Endothelial cell of umbilical vein (primary cell): ENCODE results near the gene SLC2A14. TPM values are rescaled to one million over a fixed set of nuclear protein-coding genes. Genes with fewer than 3 reads are reported as not detected.
"Not testable (repeated sequence)": the region's sequence is repeated elsewhere in the genome, so short reads cannot be mapped to it uniquely, and the experiment has no call there.

ENCODE experiments used
- BruUV-seq: library from RNA; stranded (reverse); fragments of 400-500 nt; replicated peaks from 2 replicates; lab custom pipeline; 2021; lab: Mats Ljungman, UMichigan
- CTCF ChIA-PET: fragments of 300-600, 350-600 bp; sonication (Branson Sonifier 250); formaldehyde crosslinking; loops from one replicate; lab custom pipeline; 2021; ENCODE audit warnings: antibody characterized with exemption, inconsistent platforms; lab: Charles Lee
- POLR2A ChIA-PET: fragments of 300-600, 350-600 bp; sonication (Branson Sonifier 250); formaldehyde crosslinking; loops from one replicate; lab custom pipeline; 2021; ENCODE audit warnings: antibody characterized with exemption, inconsistent platforms; lab: Charles Lee
- DNase-seq: peaks from one replicate; pipeline ENCODE4 v3.0.0-alpha.2; 2011; ENCODE audit warnings: low read depth, low spot score
- FAIRE-seq: peaks from 2 replicates; lab custom pipeline; 2011; peaks lifted over from hg19 to GRCh38; lab: Jason Lieb, UNC
- H2AFZ ChIP-seq: 2 replicates; pipeline ENCODE4 v1.6.0; 2012; ENCODE audit warnings: low read depth, low read length, control low read depth, inconsistent platforms
- H3K27ac ChIP-seq: 2 replicates; pipeline ENCODE4 v1.5.1; 2011; ENCODE audit warnings: low read depth, mild to moderate bottlenecking, control low read depth, low read length, moderate library complexity; ENCODE audit not compliant: insufficient read depth
- H3K27me3 ChIP-seq, 2 experiments: 2 replicates each; pipeline versions ENCODE4 v1.6.0 to v1.6.1; 2011; ENCODE audit warnings: low read length in 2 of 2, mixed read lengths in 1 of 2; ENCODE audit not compliant: control insufficient read depth in 2 of 2, insufficient read depth in 2 of 2
- H3K36me3 ChIP-seq, 2 experiments: 2 replicates in 1 of 2; 3 replicates in 1 of 2; pipeline ENCODE4 v1.5.1; 2011; ENCODE audit warnings: low read length in 2 of 2, mild to moderate bottlenecking in 1 of 2, moderate library complexity in 1 of 2; ENCODE audit not compliant: control insufficient read depth in 2 of 2, insufficient read depth in 2 of 2; ENCODE audit errors: extremely low read depth in 1 of 2
- H3K4me1 ChIP-seq: 3 replicates; pipeline ENCODE4 v1.5.1; 2011; ENCODE audit warnings: mild to moderate bottlenecking, low read length; ENCODE audit not compliant: control insufficient read depth, insufficient read depth; ENCODE audit errors: extremely low read depth
- H3K4me2 ChIP-seq: 2 replicates; pipeline ENCODE4 v1.6.1; 2011; ENCODE audit warnings: low read length, control low read depth, mixed read lengths; ENCODE audit not compliant: insufficient read depth
- H3K4me3 ChIP-seq, 3 experiments: fragments of 200-600 bp in 1 of 3; sonication (generic), shearing (Covaris generic) in 1 of 3; replicated peaks in 1 of 3; 2 replicates each; pipeline ENCODE4 v1.5.1; 2011 to 2016; ENCODE audit warnings: control low read depth in 3 of 3, low read length in 3 of 3, mild to moderate bottlenecking in 2 of 3, inconsistent platforms in 1 of 3, low read depth in 1 of 3, moderate library complexity in 1 of 3; ENCODE audit not compliant: insufficient read depth in 1 of 3
- H3K79me2 ChIP-seq: 2 replicates; pipeline ENCODE4 v1.6.0; 2012; ENCODE audit warnings: low read length, inconsistent platforms; ENCODE audit not compliant: control insufficient read depth, insufficient read depth
- H3K9ac ChIP-seq: replicated peaks from 2 replicates; pipeline ENCODE3; 2011; ENCODE audit warnings: low read length, control low read depth; ENCODE audit not compliant: insufficient read depth; ENCODE audit errors: extremely low read depth
- H3K9me1 ChIP-seq: replicated peaks from 3 replicates; pipeline ENCODE4 v1.6.0; 2011; ENCODE audit warnings: mild to moderate bottlenecking, low read length; ENCODE audit not compliant: control insufficient read depth, insufficient read depth; ENCODE audit errors: extremely low read depth
- H3K9me3 ChIP-seq: replicated peaks from 2 replicates; pipeline ENCODE4 v1.5.1; 2012; ENCODE audit warnings: low read length, inconsistent platforms; ENCODE audit not compliant: control insufficient read depth, insufficient read depth
- H4K20me1 ChIP-seq: replicated peaks from 2 replicates; pipeline ENCODE3; 2011; ENCODE audit warnings: mild to moderate bottlenecking, low read length; ENCODE audit not compliant: control insufficient read depth, insufficient read depth; ENCODE audit errors: extremely low read depth
- CTCF ChIP-seq, 2 donors: IDR thresholded peaks; 1 replicate in 1 of 2; 2 replicates in 1 of 2; pipeline ENCODE4 v1.5.1; 2011; ENCODE audit warnings: low read length in 2 of 2, mild to moderate bottlenecking in 2 of 2, moderate library complexity in 2 of 2, control low read depth in 1 of 2, inconsistent platforms in 1 of 2, low read depth in 1 of 2; ENCODE audit not compliant: insufficient read depth in 1 of 2; ENCODE audit errors: extremely low read depth in 1 of 2
- EZH2 ChIP-seq: IDR thresholded peaks from 2 replicates; pipeline ENCODE4 v1.6.1; 2012; ENCODE audit warnings: borderline replicate concordance, low read depth, mild to moderate bottlenecking, moderate library complexity, low read length, inconsistent platforms; ENCODE audit not compliant: severe bottlenecking
- FOS ChIP-seq: IDR thresholded peaks from 2 replicates; pipeline ENCODE4 v1.6.1; 2011; ENCODE audit warnings: mild to moderate bottlenecking, low read length, moderate library complexity, borderline replicate concordance; ENCODE audit not compliant: insufficient read depth
- GATA2 ChIP-seq: IDR thresholded peaks from 2 replicates; pipeline ENCODE4 v1.7.0; 2011; ENCODE audit warnings: low read depth, mild to moderate bottlenecking, moderate library complexity, mixed read lengths, low read length; ENCODE audit not compliant: insufficient read length, insufficient read depth
- JUN ChIP-seq: IDR thresholded peaks from 2 replicates; pipeline ENCODE4 v1.6.1; 2011; ENCODE audit warnings: borderline replicate concordance, low read depth; ENCODE audit not compliant: insufficient read length, insufficient read depth
- MAX ChIP-seq: IDR thresholded peaks from 2 replicates; pipeline ENCODE4 v1.6.1; 2011; ENCODE audit not compliant: insufficient read depth, insufficient read length
- MYC ChIP-seq: IDR thresholded peaks from one replicate; pipeline ENCODE4 v1.6.1; 2011; ENCODE audit warnings: mild to moderate bottlenecking, low read depth, low read length
- POLR2A ChIP-seq: IDR thresholded peaks from 2 replicates; pipeline ENCODE4 v1.6.1; 2012; ENCODE audit warnings: low read depth, mild to moderate bottlenecking, control low read depth, low read length
- POLR2AphosphoS5 ChIP-seq: IDR thresholded peaks from 2 replicates; pipeline ENCODE4 v1.6.1; 2012; ENCODE audit warnings: low read depth, mild to moderate bottlenecking, control low read depth, low read length, moderate library complexity; ENCODE audit not compliant: insufficient read depth
- dilution Hi-C: fragments of 300-500 bp; cut with MboI; formaldehyde crosslinking; loops from one replicate; pipeline ENCODE4 v1.15.0; 2019; ENCODE audit warnings: low sequenced_read_pairs; ENCODE audit not compliant: extremely low pct_ligation_motif_present
- intact Hi-C: fragments of 100-400 bp; cut with micrococcal nuclease; formaldehyde crosslinking; loops from one replicate; pipeline ENCODE4 v1.10.0; 2022
- polyA plus RNA-seq, 4 experiments: library from polyadenylated mRNA; depleted of rRNA in 3 of 4; stranded (reverse) in 3 of 4; unstranded in 1 of 4; fragments of >200 nt; gene quantifications; 2 replicates each; pipeline versions ENCODE4 v1.2.1 to v1.2.3, GENCODE V29; 2011 to 2012; ENCODE audit warnings: missing spikeins in 1 of 4
- total RNA-seq: library from RNA; stranded (reverse); gene quantifications from 2 replicates; pipeline ENCODE4 v1.2.3, GENCODE V29; 2021

The SLC2A14 gene
- total and polyA plus RNA-seq, 2 donors (not counting 3 experiments of a cell fraction or from before 2014, with no cell fraction given), result not detected

GRCh38 chr12:7853557-7853956, 19.2 kb downstream of the SLC2A14 start:
- no peaks in the 10 kb centered on the region for H3K79me2 ChIP-seq
- no peaks in the 10 kb centered on the region for H4K20me1 ChIP-seq
- H3K36me3 ChIP-seq, result no peaks in the 10 kb centered on the region
- ChIA-PET POLR2A (no interaction called here), CTCF (interaction anchor here (0.6 to 1.2 kb wide), 2 partner anchors 11 to 215 kb away, joined by 3 read pairs; no protein-coding TSS in a partner anchor)
- intact Hi-C loops (no loop called here), dilution Hi-C loops (no loop called here)
- FAIRE-seq, result no peak
- H2AFZ ChIP-seq, result no peak overlapping the region
- no peak overlapping the region for H3K4me2 ChIP-seq
- H3K9me1 ChIP-seq, result no peaks in the 10 kb centered on the region
- no peak for TF ChIP-seq EZH2
- no peak for TF ChIP-seq POLR2AphosphoS5
- no peak for TF ChIP-seq MYC
- TF ChIP-seq GATA2, result no peak
- TF ChIP-seq FOS, result no peak
- TF ChIP-seq JUN, result no peak
- no peak for TF ChIP-seq POLR2A
- TF ChIP-seq MAX, result no peak
- TF ChIP-seq CTCF (IDR thresholded peaks at IDR 0.05; ENCODE audit: extremely low read depth in 1 of 2, insufficient read depth in 1 of 2, low read depth in 1 of 2, low read length in 2 of 2), result no peak
- H3K9ac ChIP-seq, result no peak overlapping the region
- H3K4me3 ChIP-seq, result no peak overlapping the region
- H3K27me3 ChIP-seq, result peaks cover 0 to 3% of the 10 kb centered on the region in 2 experiments
- no peaks in the 10 kb centered on the region for H3K4me1 ChIP-seq
- H3K9me3 ChIP-seq, result no peaks in the 10 kb centered on the region
- no TSS peak for BruUV-seq
- no peak overlapping the region for H3K27ac ChIP-seq
- DNase-seq, result no peak

GRCh38 chr12:7851622-7852081, 21.1 kb downstream of the SLC2A14 start:
- dilution Hi-C loops, result not testable (repeated sequence)

GRCh38 chr12:7850099-7850498, 22.6 kb downstream of the SLC2A14 start:
- BruUV-seq, H3K36me3 ChIP-seq, dilution Hi-C loops, H3K9me3 ChIP-seq, intact Hi-C loops, H3K79me2 ChIP-seq, H3K4me2 ChIP-seq, POLR2A ChIA-PET, H3K4me3 ChIP-seq, FAIRE-seq, H3K27ac ChIP-seq, H3K4me1 ChIP-seq, H3K9me1 ChIP-seq, H3K27me3 ChIP-seq, DNase-seq, H3K9ac ChIP-seq, H2AFZ ChIP-seq, H4K20me1 ChIP-seq: not testable (repeated sequence)
- CTCF ChIA-PET, result interaction anchor here (1.2 kb wide), 1 partner anchor 19 kb away, joined by 5 read pairs; no protein-coding TSS in a partner anchor

More at GRCh38 chr12:7851622-7852081, 21.1 kb downstream of the SLC2A14 start:
- H3K9me3 ChIP-seq, POLR2A ChIA-PET, CTCF ChIA-PET, H3K4me3 ChIP-seq, DNase-seq, H3K4me1 ChIP-seq, H3K79me2 ChIP-seq, H3K27ac ChIP-seq, intact Hi-C loops, H2AFZ ChIP-seq, H3K27me3 ChIP-seq, H3K9ac ChIP-seq, FAIRE-seq, H4K20me1 ChIP-seq, H3K36me3 ChIP-seq, H3K9me1 ChIP-seq, BruUV-seq, H3K4me2 ChIP-seq: not testable (repeated sequence)
